ENCODE measurements around the gene NOL3.
A peak's percentile ranks its signal among the peaks of the same experiment; 100 is the strongest.

Gene NOL3

GRCh38 chr16:67173323-67173722 lies 3.0 kb downstream of the NOL3 start:
- no peak for DNase-seq

DNA sequence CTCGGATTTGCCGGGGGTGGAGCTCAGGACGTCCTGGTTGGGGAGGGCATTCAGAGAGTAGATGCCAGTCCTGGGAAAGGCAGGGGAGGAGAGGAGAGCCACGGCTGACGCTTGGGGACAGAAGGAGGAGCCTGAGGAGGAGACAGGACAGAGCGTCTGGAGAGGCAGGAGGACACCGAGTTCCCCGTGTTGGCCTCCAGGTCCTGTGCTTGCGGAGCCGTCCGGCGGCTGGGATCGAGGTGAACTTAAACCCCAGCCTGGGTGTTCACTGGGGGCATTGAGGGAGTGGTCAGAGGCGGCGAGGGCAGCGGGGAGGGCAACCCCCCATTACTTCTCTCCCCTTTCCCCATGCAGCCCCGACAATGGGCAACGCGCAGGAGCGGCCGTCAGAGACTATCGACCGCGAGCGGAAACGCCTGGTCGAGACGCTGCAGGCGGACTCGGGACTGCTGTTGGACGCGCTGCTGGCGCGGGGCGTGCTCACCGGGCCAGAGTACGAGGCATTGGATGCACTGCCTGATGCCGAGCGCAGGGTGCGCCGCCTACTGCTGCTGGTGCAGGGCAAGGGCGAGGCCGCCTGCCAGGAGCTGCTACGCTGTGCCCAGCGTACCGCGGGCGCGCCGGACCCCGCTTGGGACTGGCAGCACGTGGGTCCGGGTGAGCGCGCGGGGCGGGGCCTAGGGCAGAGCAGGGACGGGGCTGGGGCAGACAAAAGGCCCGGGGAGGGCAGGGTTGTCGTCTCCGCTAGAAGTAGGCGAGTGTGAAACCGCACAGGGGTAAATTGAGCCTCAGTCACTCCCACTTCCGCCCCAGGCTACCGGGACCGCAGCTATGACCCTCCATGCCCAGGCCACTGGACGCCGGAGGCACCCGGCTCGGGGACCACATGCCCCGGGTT lies 3.7 kb downstream of the NOL3 start:
- peak; percentile 74 to 78 for DNase-seq

DNA sequence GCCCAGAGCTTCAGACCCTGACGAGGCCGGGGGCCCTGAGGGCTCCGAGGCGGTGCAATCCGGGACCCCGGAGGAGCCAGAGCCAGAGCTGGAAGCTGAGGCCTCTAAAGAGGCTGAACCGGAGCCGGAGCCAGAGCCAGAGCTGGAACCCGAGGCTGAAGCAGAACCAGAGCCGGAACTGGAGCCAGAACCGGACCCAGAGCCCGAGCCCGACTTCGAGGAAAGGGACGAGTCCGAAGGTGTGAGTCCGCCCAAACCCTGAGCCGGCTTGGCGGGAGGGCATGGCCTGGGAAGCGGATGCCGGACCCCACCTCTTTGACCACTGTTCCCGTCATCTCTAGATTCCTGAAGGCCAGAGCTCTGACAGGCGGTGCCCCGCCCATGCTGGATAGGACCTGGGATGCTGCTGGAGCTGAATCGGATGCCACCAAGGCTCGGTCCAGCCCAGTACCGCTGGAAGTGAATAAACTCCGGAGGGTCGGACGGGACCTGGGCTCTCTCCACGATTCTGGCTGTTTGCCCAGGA lies 4.4 kb downstream of the NOL3 start:
- DNase-seq, result no peak

- DNase-seq, result no peak
Measured at GRCh38 chr16:67176662-67177061, 6.3 kb downstream of the NOL3 start.

DNA sequence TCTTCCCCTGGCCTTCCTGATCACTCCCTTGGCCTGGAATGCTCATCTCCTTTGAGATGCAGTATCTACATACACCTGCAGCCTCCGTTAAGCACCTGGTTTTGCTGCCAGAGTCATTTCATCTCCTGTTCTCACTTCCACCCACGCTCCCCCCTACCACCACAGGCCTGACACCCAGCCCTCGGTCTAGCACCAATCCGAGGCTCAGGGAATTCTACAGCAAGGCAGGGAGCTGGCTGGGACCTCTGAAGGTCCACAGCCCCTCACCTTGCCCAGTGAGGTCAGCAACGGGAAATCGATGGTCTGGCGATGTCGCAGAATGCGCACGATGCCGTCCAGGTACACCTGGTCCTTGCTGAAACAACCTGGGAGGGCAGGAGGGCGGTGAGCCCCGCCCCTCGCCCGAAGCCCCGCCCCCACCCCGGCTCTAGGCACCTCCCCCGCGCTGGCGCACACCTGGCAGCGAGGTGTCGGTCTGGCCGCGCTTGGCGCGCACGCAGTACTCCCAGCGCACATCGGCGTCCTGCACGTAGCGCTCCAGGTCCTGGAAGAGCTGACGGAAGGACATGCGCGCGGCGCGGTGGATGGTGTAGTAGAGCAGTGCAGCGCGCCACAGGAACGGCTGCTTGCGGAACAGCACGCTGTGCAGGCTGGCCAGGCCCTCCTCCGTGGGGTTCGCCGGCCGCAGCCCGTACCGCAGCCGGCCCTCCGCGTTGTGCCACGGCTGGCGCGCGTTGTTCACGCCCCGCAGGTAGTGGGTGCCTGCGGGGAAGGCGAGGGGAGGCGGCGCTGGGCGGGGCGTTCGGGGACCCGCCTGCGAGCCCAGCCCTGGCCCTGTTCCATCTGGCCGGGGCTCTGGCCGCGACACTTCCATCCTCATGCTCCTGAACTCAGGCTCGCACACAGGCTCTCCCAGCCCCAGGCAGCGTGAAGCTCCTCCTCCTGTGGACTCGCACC lies 7.7 kb downstream of the NOL3 start:
- peak; percentile 53 to 69 for DNase-seq

- no peak for DNase-seq
Measured at GRCh38 chr16:67179421-67180080, 9.2 kb downstream of the NOL3 start.

DNA sequence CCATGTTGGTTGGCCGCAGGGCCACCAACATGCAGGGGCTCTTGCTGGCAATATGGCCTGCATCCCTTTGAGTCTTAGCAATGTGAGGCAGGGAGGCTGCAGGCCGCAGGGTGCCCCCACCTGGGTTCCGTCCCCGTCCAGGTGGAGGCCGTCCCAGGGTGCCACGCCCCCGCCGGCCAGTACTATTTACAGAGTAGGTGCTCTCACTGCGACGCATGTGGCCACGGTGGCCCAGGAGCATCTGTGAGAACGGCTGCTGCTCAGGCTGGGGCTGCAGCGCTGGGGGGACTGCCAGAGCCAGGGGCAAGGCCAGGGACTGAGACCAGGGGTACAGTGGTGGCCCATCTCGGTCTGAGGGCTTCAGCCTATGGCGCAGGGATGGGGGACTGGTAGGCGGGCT lies 9.8 kb downstream of the NOL3 start:
- DNase-seq, result no peak

GRCh38 chr16:67181346-67181745 lies 11.0 kb downstream of the NOL3 start:
- no peak for DNase-seq

- no peak for DNase-seq
Measured at GRCh38 chr16:67182288-67182687, 11.9 kb downstream of the NOL3 start.

DNA sequence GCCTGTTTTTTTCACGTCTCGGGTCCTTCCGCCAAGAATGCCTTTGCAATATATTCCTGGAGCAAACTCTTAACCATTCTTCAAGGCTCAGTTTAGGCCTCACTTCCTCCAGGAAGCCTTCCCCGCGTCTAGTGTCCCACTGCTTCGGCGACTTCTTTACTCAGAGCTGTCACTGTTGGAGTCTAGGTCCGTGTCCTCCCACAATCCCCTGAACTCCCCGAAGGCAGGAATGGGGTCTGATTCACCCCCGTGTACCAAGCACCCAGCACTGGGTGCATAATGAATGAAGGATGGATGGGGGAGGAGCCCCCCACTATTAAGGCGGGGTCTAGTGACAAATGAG lies 12.9 kb downstream of the NOL3 start:
- DNase-seq, result no peak

DNA sequence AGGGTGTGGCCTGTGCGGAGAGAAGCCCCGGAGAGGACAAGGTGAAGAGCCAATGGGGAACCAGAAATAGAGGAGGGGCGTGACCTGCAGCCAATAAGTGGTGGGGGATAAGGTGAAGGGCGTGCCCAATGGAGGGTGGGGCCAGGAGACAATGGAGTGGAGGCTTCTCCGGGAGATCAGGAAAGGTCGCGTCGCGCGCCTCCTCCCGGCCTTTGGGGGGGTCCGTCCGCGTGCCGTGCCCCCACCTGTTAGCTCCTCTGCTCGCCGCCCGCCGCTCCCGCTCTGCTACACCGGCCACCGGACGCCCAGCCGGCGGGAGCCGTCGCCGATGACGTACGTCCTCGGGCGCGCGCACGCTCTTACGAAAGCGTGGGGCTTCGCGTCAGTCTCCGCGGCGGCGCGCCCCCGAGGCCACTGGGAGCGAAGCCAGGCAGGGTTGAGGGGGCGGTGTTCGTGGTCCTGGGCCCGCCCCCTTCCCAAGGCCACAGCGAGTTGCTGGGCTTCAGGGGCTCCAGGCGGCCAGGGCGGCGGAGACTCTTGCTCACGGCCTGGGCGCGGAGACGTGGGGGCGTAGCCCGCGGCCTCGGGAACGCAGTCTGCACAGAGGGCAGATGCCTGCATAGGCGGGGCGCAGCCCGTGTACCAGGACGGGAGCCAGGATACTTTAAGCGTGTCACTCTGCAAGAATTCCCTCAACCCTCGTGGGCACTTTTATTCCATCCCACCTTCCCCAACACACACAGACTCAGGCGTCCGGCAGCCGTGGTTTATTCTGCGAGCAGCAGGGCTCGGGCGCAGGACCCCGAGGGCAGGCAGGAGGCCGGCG lies 13.5 kb downstream of the NOL3 start, which contains the start of gene MATCAP1:
TSS of gene MATCAP1 (minus strand) at position 337 of the 826 bp plus-strand sequence. CDS start 3,353 bp downstream, outside the sequence.
- DNase-seq, result peak; percentile 95 to 96

DNA sequence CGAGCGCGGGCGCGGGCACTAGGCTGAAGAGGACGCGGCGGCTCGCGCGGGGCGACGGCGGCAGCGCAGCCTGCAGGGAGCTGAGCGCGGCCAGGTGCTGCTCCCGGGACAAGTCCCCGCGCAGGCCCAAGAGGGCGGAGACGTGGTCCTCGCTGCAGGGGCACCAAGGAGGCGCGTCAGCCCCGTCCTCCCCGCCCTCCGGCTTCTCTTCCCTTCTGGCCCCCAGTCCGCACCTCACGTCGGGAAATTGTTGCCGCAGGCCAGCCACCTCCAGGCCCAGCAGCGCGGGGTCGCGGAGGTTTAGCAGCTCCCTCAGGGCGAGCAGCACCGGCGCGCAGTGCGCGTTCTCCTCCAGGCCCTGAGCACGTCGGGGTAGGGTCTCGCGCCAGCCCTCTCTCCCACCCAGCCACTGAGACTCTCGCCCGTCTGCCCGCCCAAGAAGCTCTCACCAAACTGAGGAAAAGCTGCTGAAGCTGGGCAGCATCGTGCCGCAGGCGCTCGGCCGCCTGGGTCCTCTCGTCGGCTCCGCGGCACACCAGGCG lies 14.2 kb downstream of the NOL3 start:
- DNase-seq, result no peak

DNA sequence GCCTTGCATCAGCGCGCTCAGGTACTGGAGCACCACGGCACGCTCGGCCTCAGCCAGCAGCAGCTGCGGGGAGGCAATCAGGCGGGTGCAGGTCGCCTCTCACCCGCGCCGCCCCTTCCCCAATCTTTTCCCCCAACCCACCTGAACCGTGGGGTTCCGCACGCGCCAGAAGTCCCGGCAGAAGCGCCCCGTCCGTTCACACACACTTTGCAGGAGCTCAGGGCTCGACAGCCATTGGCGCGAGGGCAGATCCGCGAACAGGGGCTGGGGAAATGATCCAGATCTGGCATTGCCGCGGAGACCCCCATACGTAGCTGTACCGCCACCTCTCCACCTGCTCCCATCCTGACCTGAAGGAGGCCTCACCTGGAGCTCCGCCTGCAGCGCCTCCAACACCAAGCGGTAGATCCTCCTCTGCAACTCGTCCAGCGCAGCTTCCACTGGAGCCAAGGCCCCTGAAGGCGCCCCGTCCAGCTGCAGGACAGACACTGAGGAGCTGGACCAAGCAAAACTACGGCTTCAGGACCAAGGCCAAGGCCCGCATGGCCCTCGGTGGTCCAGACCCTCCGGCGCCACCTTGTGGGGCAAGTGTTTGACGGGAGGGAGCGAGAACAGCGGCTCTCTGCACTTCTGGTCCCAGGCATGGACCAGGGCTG lies 14.8 kb downstream of the NOL3 start:
- peak; percentile 92 to 93 for DNase-seq

DNA sequence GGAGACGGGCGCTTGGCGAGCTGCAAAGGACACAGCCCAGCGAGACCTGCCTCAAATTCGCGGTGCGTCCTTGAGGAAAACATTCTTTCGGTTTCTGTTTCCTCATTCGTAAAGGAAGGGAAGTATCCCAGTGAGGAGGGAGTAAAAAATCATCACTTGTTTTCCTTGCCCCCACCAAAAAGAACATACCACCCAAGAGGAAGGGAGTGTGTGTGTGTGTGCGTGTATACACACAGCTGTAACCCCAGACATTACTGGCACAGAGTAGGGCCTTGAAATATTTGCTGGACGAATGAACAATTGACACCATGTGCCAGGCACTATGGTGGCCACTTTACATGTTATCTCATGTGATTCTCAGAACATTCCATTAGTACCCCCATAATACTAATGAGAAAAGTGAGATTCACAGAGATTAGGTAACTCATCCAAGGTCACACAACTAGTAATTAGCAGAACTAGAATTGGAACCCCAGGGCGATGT lies 15.4 kb downstream of the NOL3 start:
- DNase-seq, result no peak

DNA sequence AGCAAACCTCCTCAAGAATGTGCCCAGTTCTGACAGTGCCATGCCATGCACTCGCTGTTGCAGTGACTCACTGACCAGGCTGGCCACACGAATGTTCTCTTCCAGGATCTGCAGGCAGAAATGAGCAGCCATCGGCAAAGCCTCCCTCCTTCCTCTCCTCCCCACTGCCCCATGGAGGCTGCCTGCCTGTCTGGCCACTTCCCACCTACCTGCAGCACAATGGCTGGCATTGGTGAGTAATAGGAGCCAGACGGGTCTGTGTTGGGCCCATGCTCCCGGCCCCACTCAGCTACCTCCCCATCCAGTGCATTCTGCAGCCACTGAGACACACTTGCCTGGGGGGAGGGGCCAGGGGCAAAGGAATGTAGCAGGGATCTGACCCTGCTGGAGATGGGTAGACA lies 16.2 kb downstream of the NOL3 start:
- DNase-seq, result no peak

- no peak for DNase-seq
Measured at GRCh38 chr16:67187175-67187890, 17.0 kb downstream of the NOL3 start.

- DNase-seq, result no peak
Measured at GRCh38 chr16:67188323-67188722, 18.0 kb downstream of the NOL3 start.

DNA sequence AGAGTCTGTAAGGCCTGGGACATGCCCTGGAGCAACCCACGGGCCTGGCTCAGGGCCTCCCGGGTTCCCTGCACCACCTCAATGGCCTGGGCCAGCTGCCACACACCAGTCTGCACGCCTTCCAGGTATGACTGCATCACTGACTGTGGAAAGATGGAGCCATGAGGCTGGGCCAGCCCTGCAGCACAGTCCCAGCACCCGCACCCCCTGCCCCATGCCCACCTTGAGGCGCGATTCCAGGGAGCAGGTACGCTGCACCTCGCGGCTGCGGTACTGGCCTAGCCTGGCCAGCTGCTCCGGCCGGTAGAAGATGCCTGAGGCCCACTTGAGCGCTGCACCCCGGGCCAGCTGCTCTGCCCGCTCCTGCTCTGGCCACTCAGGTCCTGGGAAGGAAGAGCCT lies 18.5 kb downstream of the NOL3 start:
- DNase-seq, result no peak

- no peak for DNase-seq
Measured at GRCh38 chr16:67190041-67190440, 19.7 kb downstream of the NOL3 start, which contains the start of gene EXOC3L1. Gene EXOC3L1 (minus strand): TSS chr16:67190136. CDS start chr16:67189676, 460 bp downstream.

Measured in activated T-cell treated with anti-CD3 and anti-CD28 coated beads, Interleukin-2, amount 50 U/mL, for 48 hours (primary cell).